HL-60/S4 (cell line): ENCODE data around the gene WNT8B.

Experiments used
- in situ Hi-C: fragments of 300-500 bp; cut with MboI; formaldehyde crosslinking; loops from 2 replicates; pipeline ENCODE4 v1.14.3; 2022; ENCODE audit warnings: low sequenced_read_pairs

WNT8B gene

GRCh38 chr10:100482834-100483185 lies 20.0 kb downstream of the WNT8B start:
- in situ Hi-C loops, result no loop called here

DNA sequence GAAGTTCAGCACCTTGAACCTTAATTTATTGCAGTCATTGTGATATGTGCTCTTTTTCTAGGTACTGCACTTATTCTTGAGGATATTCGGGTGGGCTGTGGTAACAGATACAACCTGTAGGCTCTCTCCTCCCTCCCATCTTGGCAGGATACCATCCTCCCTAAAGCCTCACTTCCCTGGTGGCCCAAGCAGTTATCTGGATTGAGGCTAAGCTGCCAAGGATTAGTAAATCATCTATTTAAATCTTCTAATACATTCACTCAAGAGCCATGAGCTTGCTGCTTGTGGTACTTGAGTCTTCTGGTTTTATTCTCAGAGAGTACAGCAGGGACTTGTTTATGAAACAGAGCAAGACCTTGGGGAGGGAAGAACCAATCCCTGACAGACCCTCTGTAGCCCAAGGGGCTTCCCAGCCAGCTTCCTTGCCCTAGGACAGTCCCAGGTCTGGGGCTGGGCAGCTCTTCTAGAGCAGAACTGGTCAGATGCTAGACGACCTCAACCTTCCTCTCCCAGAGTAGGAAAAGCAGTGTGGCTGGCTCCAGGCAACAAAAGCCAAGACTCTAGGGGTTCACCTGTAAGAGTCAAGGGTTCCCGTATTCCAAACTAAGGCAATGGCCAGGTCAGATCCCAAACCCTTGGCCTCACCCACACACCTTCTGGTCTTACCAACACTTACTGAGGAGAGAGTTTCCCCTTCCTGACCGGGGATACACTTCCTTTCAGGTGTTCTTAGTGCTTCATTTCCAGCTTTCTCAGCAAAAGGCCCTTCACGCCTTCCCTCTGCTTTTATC lies 21.3 kb downstream of the WNT8B start:
- in situ Hi-C loops, result no loop called here

GRCh38 chr10:100485366-100485765 lies 22.6 kb downstream of the WNT8B start:
- in situ Hi-C loops, result no loop called here

- in situ Hi-C loops, result no loop called here
Measured at GRCh38 chr10:100485801-100486495, 23.1 kb downstream of the WNT8B start.

GRCh38 chr10:100487529-100487928 lies 24.7 kb downstream of the WNT8B start:
- in situ Hi-C loops, result no loop called here

GRCh38 chr10:100489396-100489795 lies 26.6 kb downstream of the WNT8B start:
- in situ Hi-C loops, result no loop called here

GRCh38 chr10:100490531-100490930 lies 27.7 kb downstream of the WNT8B start:
- in situ Hi-C loops, result no loop called here

- in situ Hi-C loops, result no loop called here
Measured at GRCh38 chr10:100496567-100496966, 33.8 kb downstream of the WNT8B start.

GRCh38 chr10:100498059-100498458 lies 35.2 kb downstream of the WNT8B start:
- in situ Hi-C loops, result no loop called here

- in situ Hi-C loops, result loop anchor here (10.0 kb wide), 1 partner anchor 67 kb away; no protein-coding TSS in a partner anchor
Measured at GRCh38 chr10:100501423-100501822, 38.6 kb downstream of the WNT8B start.

GRCh38 chr10:100502926-100503494 lies 40.2 kb downstream of the WNT8B start:
- in situ Hi-C loops, result loop anchor here (10.0 kb wide), 1 partner anchor 68 kb away; no protein-coding TSS in a partner anchor

DNA sequence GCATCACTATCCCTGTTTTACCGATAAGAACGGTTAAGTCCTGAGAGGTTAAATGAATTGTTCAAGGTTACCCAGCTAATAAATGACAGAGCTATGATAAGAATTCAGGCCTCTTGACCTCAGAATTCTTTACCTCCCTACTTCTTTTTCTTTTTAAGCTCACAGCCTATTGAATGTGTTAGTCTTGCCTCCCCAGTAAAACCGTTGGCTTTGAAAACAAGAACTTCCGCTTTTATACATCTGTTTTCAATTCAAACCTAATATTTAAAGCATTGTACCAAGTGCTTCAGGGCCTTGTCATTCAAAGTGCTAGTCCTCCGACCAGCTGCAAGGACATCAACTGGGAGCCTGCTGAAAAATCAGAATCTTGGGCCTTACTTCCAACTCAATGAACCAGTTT lies 41.3 kb downstream of the WNT8B start:
- in situ Hi-C loops, result loop anchor here (10.0 kb wide), 1 partner anchor 69 kb away; no protein-coding TSS in a partner anchor

GRCh38 chr10:100505164-100505563 lies 42.4 kb downstream of the WNT8B start:
- in situ Hi-C loops, result loop anchor here (10.0 kb wide), 1 partner anchor 70 kb away; no protein-coding TSS in a partner anchor

DNA sequence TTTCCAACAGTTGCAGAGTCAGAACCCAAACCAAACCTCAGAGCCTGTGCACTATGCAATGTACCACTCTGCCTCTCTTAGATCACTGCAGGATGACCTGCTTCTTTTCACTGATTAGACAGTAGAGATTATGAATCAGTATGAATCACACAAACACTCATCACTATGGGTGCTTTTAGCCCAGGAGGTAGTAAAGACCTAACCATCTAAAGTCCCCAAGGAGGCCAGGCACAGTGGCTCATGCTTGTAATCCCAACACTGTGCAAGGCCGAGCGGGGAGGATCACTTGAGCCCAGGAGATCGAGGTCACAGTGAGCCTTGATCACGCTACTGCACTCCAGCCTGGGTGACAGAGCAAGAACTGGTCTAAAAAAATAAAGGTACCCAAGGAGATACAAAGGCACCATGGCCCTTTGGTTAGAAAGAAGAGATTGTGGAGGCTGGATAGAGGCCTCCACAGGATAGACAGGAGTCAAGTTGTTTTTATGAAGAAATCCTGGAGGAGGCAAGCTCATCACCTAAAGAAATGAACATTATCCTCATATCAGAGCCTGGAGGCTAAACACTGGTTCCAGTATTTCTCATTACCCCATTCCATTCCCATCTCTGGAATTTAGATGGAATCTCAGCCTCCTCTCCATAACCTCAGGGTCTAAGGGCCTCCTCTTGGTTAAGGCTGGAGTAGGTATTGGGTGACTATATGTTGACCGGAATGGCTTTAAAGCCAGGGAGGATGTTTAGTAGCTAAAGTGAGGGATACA lies 44.0 kb downstream of the WNT8B start:
- in situ Hi-C loops, result loop anchor here (10.0 kb wide), 1 partner anchor 72 kb away; no protein-coding TSS in a partner anchor

DNA sequence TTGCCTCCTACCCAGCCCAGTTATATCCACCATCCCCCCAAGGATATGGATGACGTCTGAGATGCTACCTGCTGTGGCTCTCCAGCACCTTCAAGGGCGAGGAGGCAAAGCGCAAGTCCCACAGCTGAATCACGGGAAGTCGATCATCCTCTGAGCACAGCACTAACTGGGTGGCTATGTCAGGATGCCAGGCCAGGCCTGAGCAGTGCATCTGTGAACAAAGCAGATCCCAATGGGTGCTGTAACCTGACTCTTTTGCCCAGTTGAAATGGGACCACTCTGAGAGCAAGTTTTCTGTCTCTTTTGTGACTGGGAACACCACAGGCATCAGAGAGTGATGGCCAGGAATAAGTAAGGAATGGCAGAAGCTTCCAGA lies 44.5 kb downstream of the WNT8B start:
- in situ Hi-C loops, result loop anchor here (10.0 kb wide), 1 partner anchor 73 kb away; no protein-coding TSS in a partner anchor

DNA sequence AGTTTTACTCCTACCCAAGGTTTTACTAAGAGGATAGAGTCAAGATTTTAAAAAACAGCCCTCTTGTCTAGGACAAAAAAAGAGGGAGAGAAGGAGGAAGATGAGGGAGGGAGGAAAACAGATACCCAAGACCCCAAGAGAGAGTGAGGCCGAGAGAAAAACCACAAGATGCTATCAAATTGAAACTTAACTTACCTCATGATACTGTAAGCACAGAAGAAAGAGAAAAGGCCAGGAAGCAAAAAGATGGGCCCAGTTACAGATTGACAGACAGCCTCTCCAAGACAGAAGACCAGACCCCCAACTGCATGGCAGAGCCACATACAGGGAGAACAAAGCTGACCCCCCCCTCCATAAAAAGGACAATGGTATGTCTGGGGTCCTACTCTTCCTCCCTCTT lies 45.5 kb downstream of the WNT8B start:
- in situ Hi-C loops, result loop anchor here (10.0 kb wide), 1 partner anchor 73 kb away; no protein-coding TSS in a partner anchor

- in situ Hi-C loops, result loop anchor here (10.0 kb wide), 1 partner anchor 74 kb away; no protein-coding TSS in a partner anchor
Measured at GRCh38 chr10:100508691-100509150, 45.9 kb downstream of the WNT8B start.

DNA sequence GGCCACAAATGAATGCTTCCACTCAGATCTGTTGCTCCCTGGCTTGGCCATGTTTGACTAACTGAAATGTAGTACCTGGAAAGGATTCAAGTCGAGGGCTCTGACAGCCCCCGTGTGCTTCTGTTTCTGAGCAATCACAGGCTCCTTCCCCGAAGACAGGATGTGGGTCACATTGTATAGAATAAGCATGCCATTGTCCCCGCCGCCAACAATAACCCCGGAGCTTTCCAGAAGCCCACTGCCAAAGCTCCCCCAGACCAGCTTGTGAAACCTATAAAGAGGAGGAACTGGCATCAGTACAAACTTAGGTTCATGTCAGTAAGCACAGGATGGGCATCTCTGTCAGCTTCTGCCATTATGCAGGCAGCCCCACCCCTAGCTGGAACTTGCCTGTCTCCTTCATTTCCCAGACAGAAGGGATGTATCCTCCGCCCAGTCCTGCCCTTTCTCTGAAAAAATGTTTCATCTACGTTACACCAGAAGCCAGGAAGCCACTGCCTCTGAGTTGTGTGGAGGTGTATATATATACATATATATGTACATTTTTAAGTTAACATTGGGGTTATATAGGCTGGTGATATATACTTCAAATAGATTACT lies 46.5 kb downstream of the WNT8B start:
- in situ Hi-C loops, result loop anchor here (10.0 kb wide), 1 partner anchor 75 kb away; no protein-coding TSS in a partner anchor

DNA sequence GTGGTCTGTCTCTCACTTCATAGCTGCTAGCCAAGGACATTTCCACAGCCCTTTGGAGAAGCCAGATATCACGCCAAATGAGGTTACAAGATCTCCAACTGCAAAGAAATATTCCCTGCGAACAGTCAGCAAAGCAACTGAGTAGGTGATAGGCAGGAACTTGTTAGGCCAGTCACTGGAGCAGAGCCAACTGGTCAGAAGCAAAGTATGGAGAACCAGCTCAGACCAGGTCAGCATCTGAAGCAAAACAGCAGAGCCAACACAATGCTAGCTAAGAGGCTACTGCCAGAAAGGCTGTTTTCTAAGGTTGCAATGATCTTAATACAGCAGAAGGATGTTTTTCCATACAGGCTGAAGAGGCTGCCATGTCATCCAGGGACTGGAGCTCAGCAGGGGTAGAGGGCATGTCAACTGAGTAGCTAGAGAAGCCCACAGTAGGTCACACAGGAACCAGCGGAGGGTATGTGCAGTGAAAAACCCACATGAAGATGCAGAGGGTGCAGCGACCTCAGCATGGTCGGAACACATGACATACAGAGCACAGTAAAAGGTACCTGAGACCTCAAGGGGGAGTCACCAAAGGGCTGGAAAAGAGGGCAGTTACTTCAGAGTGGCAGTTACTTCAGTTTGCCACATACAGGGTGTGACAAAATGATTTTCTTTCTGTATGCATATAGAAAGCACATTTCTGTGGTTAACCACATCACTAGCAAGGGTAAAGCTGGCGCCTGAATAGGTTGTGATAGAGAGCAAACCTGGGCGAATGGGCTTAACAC lies 47.9 kb downstream of the WNT8B start:
- in situ Hi-C loops, result loop anchor here (10.0 kb wide), 1 partner anchor 166 kb away; the partner anchor contains the start of gene SCD
